Stimulated activated naive B cell treated with anti-CD40 and anti-IgM and Interleukin-4, amounts not matched to agents 10 μg/mL and 1 μg/mL and 100 μg/mL, for 72 hours (primary cell): Measurements from ENCODE around the gene MPPED2.

ENCODE experiments used
- ATAC-seq, 2 donors: fragments of 150-1000 bp; cut with Tn5 transposase; replicated peaks; 2 replicates each; pipeline ENCODE4 v1.10.0; 2021; ENCODE audit warnings: moderate library complexity in 1 of 2
- DNase-seq: peaks from one replicate; pipeline ENCODE4 v3.0.0; 2021
- H3K27ac Mint-ChIP-seq: one replicate; pipeline ENCODE4 v1.8.0; 2022; ENCODE audit warnings: mild to moderate bottlenecking, mixed read lengths
- H3K27me3 Mint-ChIP-seq, 2 donors: one replicate each; pipeline ENCODE4 v1.8.0; 2022; ENCODE audit warnings: mixed read lengths in 2 of 2
- H3K36me3 Mint-ChIP-seq, 2 donors: one replicate each; pipeline ENCODE4 v1.8.0; 2022; ENCODE audit warnings: mixed read lengths in 2 of 2, mild to moderate bottlenecking in 1 of 2
- H3K4me1 Mint-ChIP-seq, 2 donors: one replicate each; pipeline ENCODE4 v1.8.0; 2022; ENCODE audit warnings: mixed read lengths in 2 of 2, mild to moderate bottlenecking in 1 of 2
- H3K4me3 Mint-ChIP-seq, 2 donors: one replicate each; pipeline ENCODE4 v1.8.0; 2022; ENCODE audit warnings: mild to moderate bottlenecking in 2 of 2, mixed read lengths in 2 of 2, moderate library complexity in 1 of 2
- H3K9me3 Mint-ChIP-seq, 2 donors: one replicate each; pipeline ENCODE4 v1.8.0; 2022; ENCODE audit warnings: mixed read lengths in 2 of 2, mild to moderate bottlenecking in 1 of 2

Gene MPPED2, protein sequence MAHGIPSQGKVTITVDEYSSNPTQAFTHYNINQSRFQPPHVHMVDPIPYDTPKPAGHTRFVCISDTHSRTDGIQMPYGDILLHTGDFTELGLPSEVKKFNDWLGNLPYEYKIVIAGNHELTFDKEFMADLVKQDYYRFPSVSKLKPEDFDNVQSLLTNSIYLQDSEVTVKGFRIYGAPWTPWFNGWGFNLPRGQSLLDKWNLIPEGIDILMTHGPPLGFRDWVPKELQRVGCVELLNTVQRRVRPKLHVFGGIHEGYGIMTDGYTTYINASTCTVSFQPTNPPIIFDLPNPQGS

DNA sequence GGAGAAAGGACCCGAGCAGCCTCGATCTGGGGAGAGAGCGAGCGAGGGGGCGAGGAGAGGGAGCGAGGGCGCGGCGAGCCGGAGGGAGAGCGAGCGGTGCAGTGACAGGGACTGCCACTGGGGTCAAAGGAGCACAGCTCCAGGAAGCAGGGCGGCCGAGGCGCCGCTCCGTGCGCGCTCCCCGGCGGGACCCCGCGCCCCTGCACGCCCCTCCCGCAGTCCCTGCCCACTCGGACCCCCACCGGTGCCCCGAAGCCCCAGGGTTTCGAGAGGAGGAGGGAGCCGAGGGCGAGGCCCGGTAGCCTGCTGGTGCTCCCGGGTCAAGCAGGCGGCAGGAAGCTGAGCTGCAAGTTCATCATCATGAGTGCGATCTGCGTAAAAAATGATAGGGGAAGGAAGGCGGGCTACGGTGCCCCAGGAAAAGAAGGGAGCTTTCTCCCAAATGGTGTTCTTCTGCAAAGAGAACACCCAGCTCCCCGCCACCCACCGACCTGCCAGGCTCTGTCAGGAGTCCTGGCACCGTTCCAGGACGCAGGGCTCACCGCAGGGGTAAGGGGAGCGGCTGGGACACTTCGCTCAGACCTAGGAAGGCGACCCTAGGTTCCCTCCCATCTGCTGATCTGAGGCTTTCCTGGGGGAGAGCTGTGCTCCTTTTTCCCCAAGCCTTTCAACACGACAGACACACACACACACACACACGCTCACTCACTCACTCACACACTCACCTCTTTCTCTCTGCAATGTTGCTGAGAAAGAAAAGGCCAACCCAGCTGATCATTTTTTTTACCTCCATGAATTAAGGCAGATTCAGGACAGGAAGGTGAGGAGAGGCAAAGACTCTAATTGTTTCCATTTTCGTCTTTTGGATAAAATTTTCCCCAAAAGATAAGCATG, at the start of gene MPPED2:
Gene MPPED2 (minus strand): TSS at position 103 of the 894 bp plus-strand sequence. CDS start 5,980 bp downstream, outside the sequence.
- Mint-ChIP-seq H3K27ac (peak within 1 kb of the TSS; percentile 62), H3K27me3 (peaks cover 37 to 39% of the 10 kb centered on the region in 2 donors), H3K36me3 (peaks cover 0 to 3% of the 10 kb centered on the region in 2 donors), H3K4me1 (peaks cover 9 to 29% of the 10 kb centered on the region in 2 donors), H3K4me3 (peak within 1 kb of the TSS; percentile 72 to 89), H3K9me3 (no peaks in the 10 kb centered on the region)
- DNase-seq (peak; percentile 52), ATAC-seq (peak; percentile 89 to 91)

- H3K27ac Mint-ChIP-seq: no peak overlapping the region
- H3K4me3 Mint-ChIP-seq: no peak overlapping the region
- H3K9me3 Mint-ChIP-seq: peaks cover 3% of the 10 kb centered on the region in 2 donors
- H3K36me3 Mint-ChIP-seq: no peaks in the 10 kb centered on the region
- H3K27me3 Mint-ChIP-seq: no peaks in the 10 kb centered on the region
- DNase-seq: no peak
- peaks cover 0 to 4% of the 10 kb centered on the region in 2 donors for H3K4me1 Mint-ChIP-seq
- peak in 1 of 2 donors; percentile 31 for ATAC-seq
Observed at GRCh38 chr11:30635401-30635989, 49.3 kb upstream of the MPPED2 start.

DNA sequence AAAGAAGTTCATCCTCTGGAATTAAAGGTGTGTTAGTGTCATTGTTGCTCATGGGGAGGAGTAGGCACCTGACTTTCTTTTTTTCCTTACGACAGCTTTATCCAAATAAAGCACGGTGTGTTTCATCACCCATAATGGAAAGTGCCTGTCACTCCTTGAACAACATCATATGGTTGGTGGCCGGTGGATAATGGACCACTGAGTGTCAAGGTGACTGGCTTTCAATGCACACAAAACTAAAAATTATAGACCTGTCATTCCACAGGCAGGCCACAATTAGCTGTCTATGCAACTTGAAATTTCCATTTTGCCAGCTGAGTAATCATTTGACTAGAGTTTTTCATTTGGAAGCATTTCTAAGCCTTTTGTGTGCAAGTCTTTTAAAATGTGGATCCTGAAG, 45.0 kb upstream of the MPPED2 start:
- peaks cover 0 to 4% of the 10 kb centered on the region in 2 donors for H3K4me1 Mint-ChIP-seq
- H3K9me3 Mint-ChIP-seq: peaks cover 3% of the 10 kb centered on the region in 2 donors
- H3K4me3 Mint-ChIP-seq: no peak overlapping the region
- DNase-seq (no peak), ATAC-seq (no peak)
- peaks cover 0 to 5% of the 10 kb centered on the region in 2 donors for H3K27me3 Mint-ChIP-seq
- no peaks in the 10 kb centered on the region for H3K36me3 Mint-ChIP-seq
- no peak overlapping the region for H3K27ac Mint-ChIP-seq

DNA sequence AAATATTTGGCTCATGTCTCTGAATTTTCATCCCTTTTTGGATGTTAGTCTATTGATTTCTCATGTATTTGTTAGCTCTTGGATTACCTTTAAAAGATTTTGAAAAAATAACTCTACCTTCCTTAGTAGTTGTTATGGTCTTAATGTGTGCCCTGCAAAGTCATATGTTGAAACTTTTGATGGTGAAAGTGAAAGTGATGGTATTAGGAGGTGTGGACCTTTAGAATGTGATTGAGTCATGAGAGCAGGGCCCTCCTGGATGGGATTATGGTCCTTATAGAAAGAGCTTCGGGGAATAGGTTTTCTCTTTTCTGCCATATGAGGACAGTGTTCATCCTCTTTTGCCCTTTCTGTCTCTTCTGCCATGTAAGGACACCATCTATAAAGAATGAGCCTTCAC, 33.6 kb upstream of the MPPED2 start:
- Mint-ChIP-seq H3K36me3 (no peaks in the 10 kb centered on the region), H3K4me3 (no peak overlapping the region), H3K9me3 (peaks cover 7 to 10% of the 10 kb centered on the region in 2 donors), H3K4me1 (no peaks in the 10 kb centered on the region), H3K27ac (no peak overlapping the region), H3K27me3 (no peaks in the 10 kb centered on the region)
- DNase-seq: no peak
- no peak for ATAC-seq

- H3K36me3 Mint-ChIP-seq: no peaks in the 10 kb centered on the region
- no peak for DNase-seq
- peaks cover 5% of the 10 kb centered on the region in 2 donors for H3K9me3 Mint-ChIP-seq
- H3K27me3 Mint-ChIP-seq: no peaks in the 10 kb centered on the region
- no peak for ATAC-seq
- H3K4me1 Mint-ChIP-seq: no peaks in the 10 kb centered on the region
- no peak overlapping the region for H3K27ac Mint-ChIP-seq
- no peak overlapping the region for H3K4me3 Mint-ChIP-seq
Observed at GRCh38 chr11:30617762-30618161, 31.6 kb upstream of the MPPED2 start.

DNA sequence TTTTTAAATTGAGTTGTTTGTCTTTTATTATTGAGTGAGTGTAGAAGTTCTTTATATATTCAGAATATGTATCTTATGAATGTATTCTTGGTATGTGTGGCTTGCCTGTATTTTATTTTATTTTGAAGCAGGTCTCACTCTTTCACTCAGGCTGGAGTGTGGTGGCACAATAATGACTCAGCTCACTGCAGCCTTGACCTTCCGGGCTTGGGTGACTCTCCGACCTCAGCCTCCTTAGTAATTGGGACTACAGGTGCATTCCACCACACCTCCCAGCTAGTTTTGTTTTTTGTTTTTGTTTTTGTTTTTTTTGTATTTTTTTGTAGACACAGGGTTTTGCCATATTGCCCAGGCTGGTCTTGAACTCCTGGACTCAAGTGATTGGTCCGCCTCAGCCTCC, 24.5 kb upstream of the MPPED2 start:
- H3K4me1 Mint-ChIP-seq: peaks cover 0 to under 1% of the 10 kb centered on the region in 2 donors
- DNase-seq: no peak
- H3K27ac Mint-ChIP-seq: no peak overlapping the region
- H3K4me3 Mint-ChIP-seq: no peak overlapping the region
- no peak for ATAC-seq
- no peaks in the 10 kb centered on the region for H3K27me3 Mint-ChIP-seq
- H3K36me3 Mint-ChIP-seq: no peaks in the 10 kb centered on the region
- H3K9me3 Mint-ChIP-seq: no peaks in the 10 kb centered on the region

DNA sequence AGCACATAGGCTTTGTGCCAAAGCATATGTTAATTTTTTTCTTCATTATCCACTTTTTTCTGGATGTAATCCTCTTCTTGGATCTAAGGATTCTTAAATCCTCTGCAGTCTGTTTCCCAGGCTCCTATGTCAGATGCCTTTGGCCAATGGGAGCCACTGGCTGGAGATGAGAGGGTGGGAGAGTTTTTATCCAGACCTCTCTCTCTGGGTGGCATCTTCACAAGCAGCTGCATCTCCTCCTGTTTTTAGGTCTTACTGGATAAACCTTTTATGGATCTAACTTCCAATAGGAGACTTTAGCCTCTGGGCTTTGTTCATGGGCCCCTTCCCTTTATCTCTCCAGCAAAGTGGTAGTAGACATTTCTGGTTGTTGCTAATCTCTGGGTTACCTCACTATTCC, 22.4 kb upstream of the MPPED2 start:
- Mint-ChIP-seq H3K9me3 (no peaks in the 10 kb centered on the region), H3K36me3 (no peaks in the 10 kb centered on the region), H3K4me1 (peaks cover 2 to 10% of the 10 kb centered on the region in 2 donors), H3K27me3 (no peaks in the 10 kb centered on the region), H3K4me3 (no peak overlapping the region), H3K27ac (no peak overlapping the region)
- DNase-seq (no peak), ATAC-seq (no peak)

GRCh38 chr11:30605036-30605605, 19.0 kb upstream of the MPPED2 start:
- no peak overlapping the region for H3K4me3 Mint-ChIP-seq

DNA sequence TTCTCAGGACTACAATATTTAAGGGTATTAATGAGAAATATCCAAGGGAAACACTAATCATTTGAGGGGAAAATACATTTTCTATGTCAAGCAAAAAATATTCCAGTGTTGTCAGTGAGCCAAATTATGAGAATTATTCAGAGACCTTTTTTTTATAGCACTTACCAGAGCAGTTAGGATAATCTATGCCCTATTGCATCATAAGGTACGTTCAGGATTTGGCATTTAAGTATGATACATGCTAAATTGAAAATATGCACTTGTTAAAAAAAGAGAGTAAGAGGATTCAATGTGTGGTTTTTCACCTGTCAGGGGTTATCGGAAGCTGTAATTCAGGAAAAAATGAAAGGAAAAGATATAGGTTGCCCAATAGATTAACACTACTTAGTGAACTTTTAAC, 17.2 kb upstream of the MPPED2 start:
- DNase-seq (no peak), ATAC-seq (no peak)
- Mint-ChIP-seq H3K4me1 (peaks cover 2 to 10% of the 10 kb centered on the region in 2 donors), H3K36me3 (no peaks in the 10 kb centered on the region), H3K9me3 (peaks cover 0 to 6% of the 10 kb centered on the region in 2 donors), H3K27me3 (no peaks in the 10 kb centered on the region), H3K4me3 (no peak overlapping the region), H3K27ac (no peak overlapping the region)

More at GRCh38 chr11:30605036-30605605, 19.0 kb upstream of the MPPED2 start:
- H3K4me1 Mint-ChIP-seq: peaks cover 2 to 10% of the 10 kb centered on the region in 2 donors
- no peaks in the 10 kb centered on the region for H3K27me3 Mint-ChIP-seq
- DNase-seq (no peak), ATAC-seq (peak; percentile 89 to 91)
- no peaks in the 10 kb centered on the region for H3K36me3 Mint-ChIP-seq
- H3K27ac Mint-ChIP-seq: no peak overlapping the region
- H3K9me3 Mint-ChIP-seq: peaks cover 0 to 6% of the 10 kb centered on the region in 2 donors

DNA sequence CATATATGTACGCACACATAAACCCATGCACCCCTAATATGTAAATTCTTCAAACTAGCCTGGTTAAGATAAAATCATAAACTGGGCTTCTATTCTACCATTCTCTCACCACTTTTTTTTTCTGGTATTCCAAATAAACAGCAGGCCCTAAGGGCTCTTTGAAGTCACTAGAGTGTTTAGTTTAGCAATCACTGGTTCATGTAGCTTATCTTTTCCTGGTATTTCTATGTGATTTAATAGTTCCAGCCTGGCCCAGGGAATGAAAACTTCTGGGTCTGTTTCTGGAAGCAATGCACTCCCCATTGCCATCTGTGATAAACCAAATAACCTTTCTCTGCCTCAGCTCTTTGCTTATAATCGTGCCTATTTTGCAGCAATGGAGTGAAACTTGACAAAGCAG, 10.7 kb upstream of the MPPED2 start:
- Mint-ChIP-seq H3K27me3 (peaks cover 5 to 9% of the 10 kb centered on the region in 2 donors), H3K36me3 (no peaks in the 10 kb centered on the region), H3K9me3 (peaks cover 0 to 6% of the 10 kb centered on the region in 2 donors), H3K4me1 (no peaks in the 10 kb centered on the region), H3K27ac (no peak overlapping the region), H3K4me3 (no peak overlapping the region)
- ATAC-seq (no peak), DNase-seq (no peak)

DNA sequence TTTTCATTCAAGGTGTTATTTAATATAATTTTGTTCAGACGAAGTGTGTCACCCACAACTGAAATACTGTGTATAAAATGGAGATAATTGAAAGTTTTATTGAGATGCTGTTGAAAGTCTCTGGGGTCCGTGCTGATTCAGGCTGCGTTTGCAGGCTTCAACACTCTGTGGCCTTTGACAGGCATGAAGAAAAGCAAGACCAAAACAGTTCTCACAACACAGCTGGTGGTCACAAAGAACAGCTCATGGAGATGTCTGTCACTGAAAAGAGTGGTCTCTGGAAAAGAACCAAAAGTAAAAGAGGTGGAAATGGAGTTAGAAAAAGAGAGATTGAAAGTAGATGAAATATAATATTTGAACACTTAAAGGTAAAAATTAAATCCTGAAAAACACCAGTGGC, 9.8 kb upstream of the MPPED2 start:
- DNase-seq: no peak
- H3K27ac Mint-ChIP-seq: no peak overlapping the region
- H3K27me3 Mint-ChIP-seq: peaks cover 5 to 18% of the 10 kb centered on the region in 2 donors
- no peak for ATAC-seq
- no peak overlapping the region for H3K4me3 Mint-ChIP-seq
- peaks cover 0 to 4% of the 10 kb centered on the region in 2 donors for H3K9me3 Mint-ChIP-seq
- no peaks in the 10 kb centered on the region for H3K4me1 Mint-ChIP-seq
- no peaks in the 10 kb centered on the region for H3K36me3 Mint-ChIP-seq

DNA sequence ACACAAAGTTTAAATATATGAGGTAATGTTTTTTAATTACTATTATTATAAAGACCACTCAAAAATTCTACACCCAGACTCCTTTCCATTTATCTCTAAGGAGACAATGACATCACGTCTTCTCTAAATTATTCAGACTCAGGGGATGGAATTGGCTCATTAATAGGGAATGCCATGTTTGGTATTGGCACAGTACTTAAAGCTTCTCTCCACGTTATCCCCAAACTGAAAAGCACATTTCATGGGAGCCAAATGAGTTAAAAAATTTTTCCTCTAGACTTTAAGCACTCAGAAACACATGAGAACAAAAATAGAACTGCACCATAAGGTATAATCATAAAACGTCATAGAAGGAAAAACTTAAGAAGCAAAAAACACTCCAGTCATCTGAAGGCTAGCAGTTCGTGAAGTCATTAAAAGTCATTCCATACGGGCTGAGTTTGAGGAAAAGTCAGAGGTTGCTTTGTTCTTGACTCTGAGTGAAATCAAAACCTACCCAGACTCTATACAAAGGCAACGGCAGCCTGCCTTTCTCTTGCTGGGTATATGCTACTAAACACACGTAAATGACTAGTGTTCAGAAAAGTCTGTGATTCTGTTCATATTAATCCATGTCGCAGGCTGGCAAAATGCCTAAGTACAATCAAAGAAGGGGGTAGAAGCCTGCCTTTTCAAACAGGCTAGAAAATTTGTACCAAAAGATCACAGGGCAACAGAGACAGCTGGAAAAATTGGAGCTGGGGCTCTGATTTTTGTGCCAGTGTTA, 8.7 kb upstream of the MPPED2 start:
- DNase-seq: no peak
- Mint-ChIP-seq H3K4me3 (no peak overlapping the region), H3K27ac (no peak overlapping the region), H3K4me1 (no peaks in the 10 kb centered on the region), H3K27me3 (peaks cover 5 to 18% of the 10 kb centered on the region in 2 donors), H3K36me3 (no peaks in the 10 kb centered on the region), H3K9me3 (no peaks in the 10 kb centered on the region)
- ATAC-seq: no peak

- H3K9me3 Mint-ChIP-seq: no peaks in the 10 kb centered on the region
- peaks cover 0 to 3% of the 10 kb centered on the region in 2 donors for H3K36me3 Mint-ChIP-seq
- peak overlapping the region; percentile 72 to 89 for H3K4me3 Mint-ChIP-seq
Observed at GRCh38 chr11:30587269-30587812, 1.2 kb upstream of the MPPED2 start.

More at GRCh38 chr11:30587269-30587812, 1.2 kb upstream of the MPPED2 start:
- no peak overlapping the region for H3K27ac Mint-ChIP-seq
- peaks cover 9 to 29% of the 10 kb centered on the region in 2 donors for H3K4me1 Mint-ChIP-seq
- no peak for ATAC-seq
- H3K27me3 Mint-ChIP-seq: peaks cover 37 to 47% of the 10 kb centered on the region in 2 donors
- no peak for DNase-seq
